Choroid plexus epithelial cell (primary cell): Measurements from ENCODE around the gene ADAT2.
A peak's percentile ranks its signal among the peaks of the same experiment; 100 is the strongest.

Experiments used
- DNase-seq: peaks from one replicate; pipeline ENCODE4 v3.0.0-alpha.2; 2010; ENCODE audit warnings: low read depth
- H3K4me3 ChIP-seq: 2 replicates; pipeline ENCODE4 v1.5.1; 2011; ENCODE audit warnings: low read depth, mild to moderate bottlenecking, control low read depth, low read length, moderate library complexity
- TF ChIP-seq, protein P1 (sequence below): conservative IDR thresholded peaks from 2 replicates; pipeline ENCODE4 v1.5.1; 2011; ENCODE audit warnings: low read depth, mild to moderate bottlenecking, control low read depth, inconsistent platforms, low read length, moderate library complexity

Gene ADAT2

DNA sequence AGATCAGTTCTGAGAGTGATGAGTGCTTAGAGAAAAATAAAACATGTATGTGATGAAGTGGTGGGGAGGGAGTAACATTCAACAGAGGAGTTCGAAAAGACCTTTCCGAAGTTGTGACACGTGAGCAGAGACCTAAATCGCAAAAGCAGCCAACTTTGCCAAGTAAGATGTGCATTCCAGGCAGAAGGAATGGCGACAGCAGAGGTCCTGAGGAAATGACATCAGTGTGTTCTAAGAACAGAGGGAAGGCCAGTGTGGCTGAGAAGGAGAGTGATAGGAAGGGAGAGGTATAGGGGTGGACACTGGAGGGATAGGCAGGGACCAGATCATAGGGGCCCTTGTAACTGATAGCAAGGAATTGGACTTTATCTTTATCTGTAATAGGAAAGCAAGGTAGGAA, 51.3 kb downstream of the ADAT2 start:
- DNase-seq = no peak
- TF ChIP-seq, protein P1, sequence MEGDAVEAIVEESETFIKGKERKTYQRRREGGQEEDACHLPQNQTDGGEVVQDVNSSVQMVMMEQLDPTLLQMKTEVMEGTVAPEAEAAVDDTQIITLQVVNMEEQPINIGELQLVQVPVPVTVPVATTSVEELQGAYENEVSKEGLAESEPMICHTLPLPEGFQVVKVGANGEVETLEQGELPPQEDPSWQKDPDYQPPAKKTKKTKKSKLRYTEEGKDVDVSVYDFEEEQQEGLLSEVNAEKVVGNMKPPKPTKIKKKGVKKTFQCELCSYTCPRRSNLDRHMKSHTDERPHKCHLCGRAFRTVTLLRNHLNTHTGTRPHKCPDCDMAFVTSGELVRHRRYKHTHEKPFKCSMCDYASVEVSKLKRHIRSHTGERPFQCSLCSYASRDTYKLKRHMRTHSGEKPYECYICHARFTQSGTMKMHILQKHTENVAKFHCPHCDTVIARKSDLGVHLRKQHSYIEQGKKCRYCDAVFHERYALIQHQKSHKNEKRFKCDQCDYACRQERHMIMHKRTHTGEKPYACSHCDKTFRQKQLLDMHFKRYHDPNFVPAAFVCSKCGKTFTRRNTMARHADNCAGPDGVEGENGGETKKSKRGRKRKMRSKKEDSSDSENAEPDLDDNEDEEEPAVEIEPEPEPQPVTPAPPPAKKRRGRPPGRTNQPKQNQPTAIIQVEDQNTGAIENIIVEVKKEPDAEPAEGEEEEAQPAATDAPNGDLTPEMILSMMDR = no peak
- H3K4me3 ChIP-seq = no peak overlapping the region

DNA sequence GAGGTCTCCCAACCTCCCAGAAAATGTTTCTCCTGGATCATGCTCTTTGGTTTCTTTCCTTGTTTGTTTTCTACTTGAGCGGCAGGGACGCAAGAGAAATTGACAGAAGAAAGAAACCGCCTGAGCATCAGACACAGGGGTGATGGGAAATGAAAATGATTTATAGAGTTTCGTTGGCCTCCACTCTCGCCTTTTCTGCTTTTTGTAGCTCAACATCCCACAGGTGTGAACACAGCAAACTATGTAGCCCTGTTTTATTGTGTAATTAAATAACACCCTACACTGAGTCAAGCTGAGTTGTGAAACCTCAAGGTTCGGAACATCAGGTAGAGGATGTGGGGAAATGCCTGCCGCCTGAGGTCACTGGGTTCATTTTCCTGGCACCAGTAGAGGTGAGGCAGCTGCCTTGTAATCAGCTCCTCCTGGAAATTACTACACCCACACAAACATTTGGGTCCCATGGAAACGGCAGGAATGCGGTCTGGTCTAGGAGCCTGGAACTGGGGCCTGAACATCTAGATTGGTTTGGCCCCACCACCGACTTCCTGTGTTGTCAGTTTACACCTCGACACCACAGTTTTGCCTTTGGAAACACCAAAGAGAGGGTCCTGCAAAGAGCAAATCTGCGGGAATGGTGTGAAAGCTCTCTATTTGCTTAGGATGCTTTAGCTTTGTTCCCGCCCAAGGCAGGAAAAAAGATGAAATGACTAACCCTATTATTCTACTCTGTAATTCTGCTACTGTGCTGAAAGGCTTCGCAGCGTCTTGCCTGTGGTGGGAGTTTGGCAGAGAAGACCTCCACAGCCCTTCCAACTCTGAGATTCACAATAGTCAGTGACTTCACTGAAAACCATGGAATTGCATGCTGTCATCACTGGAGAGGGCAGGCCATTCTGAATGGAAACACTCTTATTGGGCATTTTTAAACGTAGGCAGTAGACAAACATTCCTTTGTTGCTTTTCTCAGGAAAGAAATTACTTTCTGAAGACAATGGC, 53.0 kb downstream of the ADAT2 start:
- DNase-seq = peak; percentile 76
- TF ChIP-seq, protein P1 = no peak
- no peak overlapping the region for H3K4me3 ChIP-seq

DNA sequence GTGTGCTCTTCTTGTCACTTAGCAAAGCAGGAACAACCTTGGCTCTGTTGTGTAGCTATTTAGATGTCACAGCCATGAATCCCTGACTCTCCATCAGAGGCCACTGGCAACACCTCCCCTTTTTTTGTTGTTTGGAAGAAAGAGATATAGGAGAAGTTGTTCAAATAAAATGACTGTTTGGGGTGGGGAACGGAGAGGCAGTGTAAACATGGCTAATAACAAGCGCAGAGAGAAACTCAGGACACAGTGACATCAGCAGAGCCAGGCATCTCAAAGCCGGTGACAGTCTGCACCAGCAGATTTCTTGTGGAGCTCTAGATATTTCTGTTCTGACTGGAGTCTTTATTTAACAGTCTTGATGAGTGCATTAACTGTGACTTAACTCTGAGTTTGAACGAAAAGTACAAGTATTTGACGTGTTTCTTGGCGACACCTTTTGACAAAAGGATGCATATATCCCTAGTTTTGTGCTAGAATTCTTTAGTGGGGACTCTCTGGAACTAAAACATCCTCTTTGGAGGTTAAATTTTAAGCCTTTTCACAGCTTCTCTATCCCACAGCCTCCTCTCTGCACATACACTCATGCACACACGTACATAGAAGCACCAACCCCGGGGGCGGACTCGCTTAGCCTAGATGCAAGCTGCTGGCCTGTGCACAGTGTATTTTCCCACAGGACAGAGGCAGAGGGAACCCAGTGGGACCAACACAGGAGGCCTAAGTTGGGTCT, 53.8 kb downstream of the ADAT2 start:
- no peak overlapping the region for H3K4me3 ChIP-seq
- DNase-seq = no peak
- TF ChIP-seq, protein P1 = no peak

DNA sequence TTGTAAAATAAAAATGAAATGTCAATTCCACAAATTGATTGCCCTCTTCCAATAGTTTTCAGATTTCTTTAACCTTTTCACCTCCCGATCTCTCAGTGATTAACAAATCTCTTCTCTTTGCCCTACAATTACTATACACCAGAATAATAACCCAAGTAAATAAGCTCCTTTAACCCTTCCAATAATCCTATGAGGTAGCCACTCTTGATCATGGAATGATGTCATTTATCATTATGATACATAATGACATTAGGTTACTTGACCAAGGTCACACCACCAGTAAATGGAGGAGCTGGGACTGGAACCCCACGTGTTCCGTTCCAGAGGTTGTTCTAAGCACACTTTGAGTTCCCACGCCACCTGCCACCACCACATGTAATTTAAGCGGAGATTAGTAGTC, 54.8 kb downstream of the ADAT2 start:
- DNase-seq = no peak
- no peak overlapping the region for H3K4me3 ChIP-seq
- TF ChIP-seq, protein P1 = no peak

DNA sequence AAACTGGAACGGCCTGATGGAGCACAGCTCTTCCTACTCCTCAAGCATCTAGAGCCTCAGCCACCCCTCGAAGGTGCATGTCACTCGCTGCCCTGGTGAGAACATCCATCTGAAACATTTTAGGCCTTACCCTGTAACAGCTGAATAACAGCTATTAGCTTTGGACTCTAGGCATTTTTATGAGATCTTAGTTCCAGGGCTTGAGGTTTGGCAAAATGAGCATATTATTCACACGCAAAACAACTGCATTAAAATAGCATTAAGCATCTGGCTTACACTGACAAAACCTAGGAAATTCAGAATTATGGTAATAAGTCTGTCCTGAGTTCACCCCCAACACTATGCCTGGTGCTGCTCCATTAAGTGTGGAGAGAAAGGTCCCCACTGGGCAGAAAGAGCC, 56.1 kb downstream of the ADAT2 start:
- DNase-seq = no peak

DNA sequence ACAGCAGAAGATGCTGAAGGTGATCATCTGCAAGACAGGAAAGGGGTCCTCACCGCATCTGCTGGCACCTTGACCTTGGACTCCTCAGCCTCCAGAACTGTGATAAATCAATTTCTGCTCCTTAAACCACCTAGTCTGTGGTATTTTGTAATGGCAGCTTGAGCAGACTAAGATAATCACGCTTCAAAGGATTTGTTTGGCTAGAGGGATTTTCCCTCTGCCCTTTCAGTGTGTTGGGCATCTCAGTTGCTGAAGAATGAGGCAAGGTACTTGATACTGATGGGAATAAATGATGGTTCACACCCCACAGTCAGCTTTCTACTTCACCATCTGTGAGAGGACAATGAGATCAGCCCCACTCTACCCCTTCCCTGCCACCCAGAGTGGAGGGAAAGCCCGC, 60.2 kb downstream of the ADAT2 start:
- TF ChIP-seq, protein P1 = no peak
- H3K4me3 ChIP-seq = no peak overlapping the region
- DNase-seq = no peak

More for the DNA sequence above, 56.1 kb downstream of the ADAT2 start:
- TF ChIP-seq, protein P1 = no peak
- H3K4me3 ChIP-seq = no peak overlapping the region
